Body of pancreas (tissue), 4 donors: ENCODE data around the gene NTHL1.

Experiments used
- POLR2A ChIP-seq, 3 donors: fragments of 450-650 bp; IDR thresholded peaks; one replicate each; pipeline ENCODE4 v1.6.1; 2016; ENCODE audit warnings: antibody characterized with exemption in 3 of 3, mild to moderate bottlenecking in 2 of 3
- TF ChIP-seq, protein P1 (sequence below), 7 experiments: fragments of 450-650 bp in 4 of 7; fragments of 200-600 bp in 3 of 7; sonication (generic) in 3 of 7; IDR thresholded peaks; one replicate each; pipeline ENCODE4 v1.5.1; 2016 to 2019; ENCODE audit warnings: antibody characterized with exemption in 7 of 7

DNA sequence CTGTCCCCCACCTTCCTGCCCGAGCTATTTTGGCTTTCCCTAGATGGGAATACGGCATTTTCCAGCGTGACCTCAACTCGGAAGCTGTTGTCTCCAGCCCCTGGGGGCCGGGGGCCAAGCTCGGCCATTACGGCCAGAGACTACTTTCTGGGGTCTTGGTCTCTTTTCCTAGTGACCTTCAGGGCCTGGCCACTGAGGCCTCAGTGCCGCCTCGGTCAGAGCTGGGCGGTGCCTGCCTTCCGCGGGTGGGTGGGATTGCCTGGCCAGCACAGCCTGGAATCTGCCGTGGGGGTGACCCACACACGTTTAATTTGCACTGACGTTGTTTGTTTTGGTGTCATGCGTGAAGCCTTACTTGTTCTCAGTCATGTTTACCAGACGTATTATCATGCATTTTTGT, 29.4 kb upstream of the NTHL1 start:
- TF ChIP-seq, protein P1, sequence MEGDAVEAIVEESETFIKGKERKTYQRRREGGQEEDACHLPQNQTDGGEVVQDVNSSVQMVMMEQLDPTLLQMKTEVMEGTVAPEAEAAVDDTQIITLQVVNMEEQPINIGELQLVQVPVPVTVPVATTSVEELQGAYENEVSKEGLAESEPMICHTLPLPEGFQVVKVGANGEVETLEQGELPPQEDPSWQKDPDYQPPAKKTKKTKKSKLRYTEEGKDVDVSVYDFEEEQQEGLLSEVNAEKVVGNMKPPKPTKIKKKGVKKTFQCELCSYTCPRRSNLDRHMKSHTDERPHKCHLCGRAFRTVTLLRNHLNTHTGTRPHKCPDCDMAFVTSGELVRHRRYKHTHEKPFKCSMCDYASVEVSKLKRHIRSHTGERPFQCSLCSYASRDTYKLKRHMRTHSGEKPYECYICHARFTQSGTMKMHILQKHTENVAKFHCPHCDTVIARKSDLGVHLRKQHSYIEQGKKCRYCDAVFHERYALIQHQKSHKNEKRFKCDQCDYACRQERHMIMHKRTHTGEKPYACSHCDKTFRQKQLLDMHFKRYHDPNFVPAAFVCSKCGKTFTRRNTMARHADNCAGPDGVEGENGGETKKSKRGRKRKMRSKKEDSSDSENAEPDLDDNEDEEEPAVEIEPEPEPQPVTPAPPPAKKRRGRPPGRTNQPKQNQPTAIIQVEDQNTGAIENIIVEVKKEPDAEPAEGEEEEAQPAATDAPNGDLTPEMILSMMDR (IDR thresholded peaks at IDR 0.05), result no peak
- no peak for TF ChIP-seq POLR2A (IDR thresholded peaks at IDR 0.05)
